HG03565 (cell line): Measurements from ENCODE around the gene LRRFIP1.
"Not testable (repeated sequence)": the region's sequence is repeated elsewhere in the genome, so short reads cannot be mapped to it uniquely, and the experiment has no call there.

Experiments
- ATAC-seq: cut with Tn5 transposase; IDR thresholded peaks from one replicate; pipeline ENCODE4 v1.9.1; 2021; ENCODE audit warnings: mild to moderate bottlenecking, moderate library complexity; ENCODE audit not compliant: unreplicated experiment

Gene LRRFIP1

DNA sequence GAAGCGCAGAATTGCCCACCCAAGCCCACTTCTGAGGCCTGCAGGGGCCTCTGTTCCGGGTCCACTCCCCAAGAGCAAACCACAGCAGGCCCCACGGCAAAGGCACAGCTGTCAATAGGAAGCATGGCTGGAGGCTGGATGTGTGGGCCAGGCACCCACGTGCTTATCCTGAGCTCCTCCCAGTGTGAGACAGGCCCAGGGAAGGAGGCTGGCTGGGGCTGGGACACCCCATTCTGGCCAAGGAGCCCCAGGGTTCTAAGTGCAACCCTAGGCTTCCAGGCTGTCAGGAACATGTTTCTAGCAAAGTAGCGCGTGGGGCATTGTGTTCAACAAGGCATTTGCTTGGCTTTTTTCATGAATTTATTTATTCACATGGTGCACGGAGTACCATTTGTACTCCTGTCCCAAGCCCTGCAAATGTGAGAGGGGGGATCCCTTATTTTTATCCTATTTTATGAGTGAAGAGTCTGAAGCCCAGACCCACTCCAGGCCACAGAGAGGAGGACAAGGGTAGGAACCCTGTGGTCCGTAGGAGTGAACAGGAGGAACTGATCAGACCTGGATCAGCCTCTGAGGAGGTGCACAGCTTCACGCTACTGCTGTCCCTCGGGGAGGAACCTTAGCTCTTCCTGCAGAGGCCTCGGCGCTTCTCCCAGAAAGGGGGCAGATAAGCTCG, 30.7 kb upstream of the LRRFIP1 start:
- ATAC-seq, result no peak

DNA sequence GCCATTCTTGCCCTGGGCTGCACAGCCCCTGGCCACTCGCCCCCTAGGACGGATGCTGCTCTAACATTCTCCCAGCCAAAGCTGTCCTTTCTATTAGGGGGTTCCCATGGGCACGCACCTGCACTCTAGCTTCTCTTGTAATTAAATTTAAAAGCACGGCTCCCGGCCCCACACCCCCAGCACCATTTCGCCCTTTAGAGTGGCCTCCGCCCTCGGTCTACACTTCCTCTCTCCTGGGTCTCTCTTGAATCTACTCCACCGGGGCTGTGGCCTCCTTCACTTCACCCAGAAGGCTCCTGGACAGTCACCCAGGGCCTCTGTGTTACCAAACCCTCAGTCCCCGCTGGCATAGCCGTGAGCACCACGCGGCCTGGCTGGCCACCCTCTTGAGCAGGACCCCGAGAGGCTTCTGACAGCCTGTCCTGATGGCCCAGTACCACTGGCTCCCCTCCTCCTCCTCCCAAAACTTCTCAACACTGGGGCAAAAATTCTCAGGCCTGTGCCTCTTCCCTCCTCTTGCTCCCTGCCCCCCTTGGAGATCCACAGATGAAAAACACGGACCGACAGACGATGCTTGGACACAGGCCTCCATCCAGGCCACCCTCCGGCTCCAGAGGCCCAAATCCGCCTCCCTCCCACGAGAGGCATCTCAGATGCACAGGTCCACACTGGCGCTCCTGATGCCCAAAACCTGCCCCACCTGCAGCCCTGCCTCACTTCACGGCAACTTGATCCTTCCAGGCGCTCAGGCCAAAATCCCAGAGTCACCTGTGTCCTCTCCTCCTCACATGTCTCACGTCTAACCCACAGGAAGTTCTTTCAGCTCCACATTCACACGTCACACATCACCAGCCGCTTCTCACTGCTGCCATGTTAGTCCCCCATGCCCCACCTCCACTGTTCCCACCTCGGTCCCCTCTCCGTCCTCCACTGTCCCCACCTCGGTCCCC, 29.9 kb upstream of the LRRFIP1 start:
- no peak for ATAC-seq

DNA sequence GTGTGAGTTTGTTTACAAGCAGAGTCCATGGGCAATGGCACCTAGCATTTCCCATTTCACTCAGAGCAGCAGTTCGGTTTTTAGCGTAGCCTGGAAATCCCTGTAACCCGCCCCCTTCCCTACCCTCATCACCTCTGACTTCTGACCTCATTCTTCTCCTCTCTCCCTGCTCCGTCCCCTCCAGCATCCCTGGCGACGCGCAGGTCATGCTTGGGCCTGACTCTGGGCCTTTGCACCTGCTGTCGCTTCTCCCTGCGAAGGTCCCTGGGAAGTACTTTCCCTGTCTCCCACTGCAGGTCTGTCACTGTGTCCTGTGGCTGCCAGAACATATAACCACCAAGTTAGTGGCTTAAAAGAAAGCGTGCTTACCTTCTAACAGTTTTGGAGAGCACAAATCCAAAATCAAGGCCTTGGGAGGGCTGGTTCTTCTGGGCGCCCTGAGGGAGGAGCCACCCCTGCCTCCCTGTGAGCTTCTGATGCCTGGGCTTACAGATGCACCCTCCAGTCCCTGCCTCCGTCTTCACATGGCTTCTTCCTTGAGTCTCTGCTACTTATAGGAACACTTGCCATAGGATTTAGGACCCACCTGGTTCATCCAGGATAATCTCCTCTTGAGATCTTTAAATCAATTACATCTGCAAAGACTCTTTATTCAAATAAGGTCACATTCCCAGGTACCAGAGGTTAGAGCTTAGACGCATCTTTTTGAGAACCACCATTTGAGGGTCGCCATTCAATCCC, 28.7 kb upstream of the LRRFIP1 start:
- ATAC-seq, result no peak

DNA sequence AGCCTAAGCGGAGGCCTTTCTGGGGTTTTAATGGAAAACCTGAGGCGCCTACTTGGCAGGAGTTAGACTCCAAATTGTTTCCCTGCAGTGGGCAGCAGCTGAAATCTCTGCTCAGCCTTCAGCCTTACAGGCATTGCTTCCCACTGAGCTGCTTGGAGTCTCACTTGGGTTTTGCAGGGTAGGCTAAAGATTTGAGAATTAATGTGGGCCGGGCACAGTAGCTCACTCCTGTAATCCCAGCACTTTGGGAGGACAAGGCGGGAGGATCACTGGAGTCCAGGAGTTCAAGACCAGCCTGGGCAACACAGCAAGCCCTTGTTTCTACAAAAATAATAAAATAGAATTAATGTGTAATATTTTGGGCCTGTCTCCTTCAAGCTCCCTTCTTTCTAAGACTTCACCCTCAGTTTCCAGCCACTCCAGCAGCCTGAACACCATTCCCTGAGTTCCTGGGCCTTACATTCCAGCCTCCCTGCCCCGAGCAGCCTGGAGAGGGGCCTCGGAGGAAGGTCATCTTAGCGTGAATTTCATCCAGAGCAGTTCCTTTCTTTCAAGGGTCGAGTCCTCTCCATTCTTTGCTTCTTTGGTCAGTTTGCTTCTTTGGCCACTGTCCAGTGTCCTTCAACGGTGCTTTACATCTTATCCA, 27.8 kb upstream of the LRRFIP1 start:
- ATAC-seq, result no peak

DNA sequence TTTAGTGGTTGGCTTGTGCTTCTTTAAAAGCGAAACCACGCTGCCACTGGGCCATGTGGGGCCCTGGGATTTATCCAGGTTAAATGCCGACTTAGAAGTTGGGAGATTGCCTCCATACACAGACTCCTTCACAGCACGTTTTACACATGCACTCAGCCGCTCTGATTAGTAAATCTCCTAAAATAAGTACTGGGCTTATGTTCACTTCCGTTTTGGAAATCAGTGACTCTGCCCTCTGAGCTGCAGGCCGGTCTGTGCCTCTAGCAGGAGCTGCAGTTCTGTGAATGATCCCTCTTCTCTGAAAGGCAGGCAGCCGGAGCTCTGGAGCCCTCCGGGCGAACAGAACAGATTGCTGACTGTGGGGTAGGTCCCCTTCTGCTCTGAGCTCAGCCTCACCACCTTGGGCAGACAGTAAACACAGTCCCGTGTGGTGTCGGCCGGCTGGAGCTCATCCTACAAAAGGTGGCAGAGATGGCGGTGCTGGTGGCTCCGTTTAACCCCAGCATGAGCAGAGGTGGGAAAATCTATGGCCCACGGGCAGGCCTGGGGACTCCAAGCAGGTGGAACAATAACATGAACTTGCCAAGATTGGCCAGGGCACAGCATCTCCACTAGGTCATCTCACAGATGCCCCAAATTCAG, 27.1 kb upstream of the LRRFIP1 start:
- ATAC-seq, result no peak

DNA sequence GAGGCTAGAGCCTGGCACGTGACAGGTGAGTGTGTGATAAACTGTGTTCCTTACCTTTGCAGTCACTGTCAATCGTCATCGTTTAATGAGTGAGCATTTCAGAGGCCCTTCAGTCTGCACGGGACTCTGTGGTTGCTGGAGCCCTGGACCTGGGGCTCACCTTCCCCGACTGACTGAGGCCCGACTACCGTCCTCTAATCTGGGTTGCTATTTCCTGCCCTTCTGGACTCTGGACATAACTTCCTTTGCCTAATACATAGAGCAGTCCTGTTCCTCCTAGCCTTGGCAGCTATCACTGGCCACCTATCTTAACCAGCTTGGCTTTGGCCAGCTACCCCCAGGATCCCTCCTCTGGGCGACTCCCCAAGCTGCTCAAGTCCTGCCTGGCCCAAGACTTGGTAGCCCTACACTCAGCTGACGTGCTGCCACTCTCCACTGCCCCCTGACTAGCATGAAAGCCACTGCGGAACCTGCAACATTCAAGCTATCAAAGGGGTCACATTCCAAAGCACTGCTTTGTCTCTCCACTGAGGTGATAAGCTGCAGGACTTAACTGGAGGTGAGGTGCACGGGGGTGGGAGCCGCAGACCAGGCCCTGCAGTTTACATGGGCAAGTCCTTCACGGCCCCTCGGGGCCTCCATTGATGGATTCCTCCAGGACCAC, 25.8 kb upstream of the LRRFIP1 start:
- ATAC-seq, result no peak

DNA sequence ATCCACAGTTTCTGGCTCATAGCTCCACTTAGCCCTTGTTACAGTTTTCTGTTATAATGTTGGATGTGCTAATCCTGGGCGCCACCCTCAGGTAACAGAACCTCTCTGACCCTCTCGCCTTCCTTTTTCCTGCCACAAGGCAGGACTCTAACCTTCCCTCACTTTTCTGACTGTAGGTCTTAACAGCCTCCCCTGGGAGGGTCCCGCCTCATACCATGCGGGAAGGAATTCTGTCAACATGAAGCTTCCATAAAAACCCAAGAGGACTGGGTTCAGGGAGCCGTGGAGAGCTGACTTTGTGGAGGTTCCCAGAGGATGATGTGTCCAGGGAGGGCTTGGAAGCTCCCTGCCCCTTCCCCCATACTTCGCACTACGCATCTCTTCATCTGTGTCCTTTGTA, 25.0 kb upstream of the LRRFIP1 start:
- no peak for ATAC-seq

DNA sequence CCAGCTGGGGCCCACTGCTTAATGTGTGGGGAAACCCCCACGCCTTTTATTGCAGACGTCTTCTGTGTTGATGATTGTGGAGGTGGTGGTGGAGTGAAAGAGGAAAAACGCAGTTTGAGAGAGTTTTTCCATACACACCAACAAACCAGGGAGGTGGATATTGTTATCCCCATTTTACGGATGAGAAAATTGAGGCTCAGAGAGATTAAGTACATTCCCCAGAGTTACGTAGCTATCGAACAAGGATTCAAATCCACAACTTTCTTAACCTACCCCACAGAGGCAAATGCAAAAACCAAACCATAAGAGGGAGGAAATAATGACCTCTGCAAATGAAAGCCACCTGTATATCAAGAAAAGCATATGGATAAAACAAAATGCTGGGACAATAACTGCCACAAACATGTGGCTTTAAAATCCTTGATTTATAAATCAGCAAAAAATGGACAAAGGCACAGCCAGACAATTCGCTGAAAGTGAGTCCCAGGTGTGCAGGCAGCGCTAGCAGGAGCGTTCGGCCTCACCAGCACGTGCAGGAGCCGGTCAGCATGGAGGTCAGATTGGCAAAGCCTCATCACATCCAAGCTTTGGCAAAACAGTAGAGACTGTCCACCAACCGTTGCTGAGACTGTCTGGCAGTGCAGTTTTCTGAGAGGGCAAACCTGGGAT, 24.2 kb upstream of the LRRFIP1 start:
- no peak for ATAC-seq

DNA sequence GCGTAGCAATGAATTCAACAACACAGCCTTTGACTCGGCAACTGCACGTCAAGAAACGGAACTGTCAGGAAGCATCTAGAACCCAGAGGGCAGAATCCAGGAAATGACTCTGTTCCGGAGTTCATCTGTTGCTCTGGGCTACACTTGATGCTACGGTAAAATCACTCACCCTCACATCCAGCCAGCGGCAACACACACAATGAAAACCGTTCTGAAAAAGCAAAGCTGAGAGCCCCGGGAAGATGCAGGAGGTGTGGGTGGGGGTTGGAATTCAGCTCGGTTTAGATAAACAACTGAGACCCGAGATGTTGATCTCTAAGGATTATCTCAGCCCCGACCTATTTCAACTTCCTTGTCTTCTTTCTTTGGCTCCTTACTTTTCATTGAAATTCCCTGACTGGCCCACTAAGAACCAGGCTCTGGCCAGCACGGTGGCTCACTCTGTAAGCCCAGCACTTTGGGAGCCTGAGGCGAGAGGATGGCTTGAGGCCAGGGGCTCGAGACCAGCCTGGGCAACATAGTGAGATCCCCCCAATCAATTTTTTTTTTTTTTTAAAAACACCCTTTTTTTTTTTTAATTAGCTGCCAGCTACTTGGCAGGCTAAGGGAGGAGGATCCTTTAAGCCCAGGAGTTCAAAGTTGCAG, 23.5 kb upstream of the LRRFIP1 start:
- no peak for ATAC-seq

DNA sequence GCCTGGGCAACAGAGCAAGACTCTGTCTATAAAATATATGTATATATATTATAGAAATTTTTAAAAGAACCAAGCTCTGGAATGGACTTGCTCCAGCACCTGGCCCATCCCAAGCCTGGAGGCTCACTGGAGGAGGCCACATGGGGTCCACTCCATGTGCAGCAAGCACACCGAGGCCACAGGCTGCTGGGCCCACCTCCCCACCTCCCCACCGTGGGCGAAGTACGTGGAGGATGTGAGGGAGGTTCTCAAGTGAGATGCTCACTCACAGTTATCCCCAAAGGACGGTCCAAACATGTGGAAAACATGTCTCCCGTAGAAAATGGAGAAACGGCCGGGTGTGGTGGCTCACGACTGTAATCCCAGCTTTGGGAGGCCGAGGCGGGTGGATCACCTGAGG, 23.0 kb upstream of the LRRFIP1 start:
- ATAC-seq, result no peak

DNA sequence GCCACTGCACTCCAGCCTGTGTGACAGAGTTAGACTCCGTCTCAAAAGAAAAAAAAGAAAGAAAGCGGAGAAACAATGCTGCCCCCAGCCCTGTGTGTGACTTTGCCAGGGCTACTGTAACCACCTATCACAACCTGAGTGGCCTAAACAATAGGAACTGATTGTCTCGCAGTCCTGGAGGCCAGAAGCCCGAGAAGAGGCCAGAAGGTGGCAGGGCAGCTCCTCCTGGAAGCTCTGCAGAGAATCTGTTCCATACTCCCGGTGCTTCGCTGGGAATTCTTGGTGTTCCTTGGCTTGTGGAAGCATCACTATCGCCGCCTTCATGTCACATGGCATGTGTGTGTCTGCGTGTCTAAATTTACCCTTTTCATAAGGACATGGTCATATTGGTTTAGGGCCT, 22.4 kb upstream of the LRRFIP1 start:
- no peak for ATAC-seq

DNA sequence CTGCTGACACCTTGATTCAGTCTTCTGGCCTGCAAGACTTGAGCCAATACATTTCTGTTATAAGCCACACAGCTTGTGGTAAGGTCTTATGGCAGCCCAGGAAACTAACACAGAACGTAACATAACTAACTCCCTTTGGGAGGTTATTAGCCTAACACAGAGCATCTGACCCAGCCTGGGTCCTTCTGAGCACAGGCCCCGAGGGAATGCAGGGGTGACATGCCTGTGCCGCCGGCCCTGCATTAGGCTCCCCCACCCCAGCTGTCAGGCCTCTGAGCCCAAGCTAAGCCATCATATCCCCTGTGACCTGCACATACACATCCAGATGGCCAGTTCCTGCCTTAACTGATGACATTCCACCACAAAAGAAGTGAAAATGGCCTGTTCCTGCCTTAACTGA, 20.9 kb upstream of the LRRFIP1 start:
- not testable (repeated sequence) for ATAC-seq

DNA sequence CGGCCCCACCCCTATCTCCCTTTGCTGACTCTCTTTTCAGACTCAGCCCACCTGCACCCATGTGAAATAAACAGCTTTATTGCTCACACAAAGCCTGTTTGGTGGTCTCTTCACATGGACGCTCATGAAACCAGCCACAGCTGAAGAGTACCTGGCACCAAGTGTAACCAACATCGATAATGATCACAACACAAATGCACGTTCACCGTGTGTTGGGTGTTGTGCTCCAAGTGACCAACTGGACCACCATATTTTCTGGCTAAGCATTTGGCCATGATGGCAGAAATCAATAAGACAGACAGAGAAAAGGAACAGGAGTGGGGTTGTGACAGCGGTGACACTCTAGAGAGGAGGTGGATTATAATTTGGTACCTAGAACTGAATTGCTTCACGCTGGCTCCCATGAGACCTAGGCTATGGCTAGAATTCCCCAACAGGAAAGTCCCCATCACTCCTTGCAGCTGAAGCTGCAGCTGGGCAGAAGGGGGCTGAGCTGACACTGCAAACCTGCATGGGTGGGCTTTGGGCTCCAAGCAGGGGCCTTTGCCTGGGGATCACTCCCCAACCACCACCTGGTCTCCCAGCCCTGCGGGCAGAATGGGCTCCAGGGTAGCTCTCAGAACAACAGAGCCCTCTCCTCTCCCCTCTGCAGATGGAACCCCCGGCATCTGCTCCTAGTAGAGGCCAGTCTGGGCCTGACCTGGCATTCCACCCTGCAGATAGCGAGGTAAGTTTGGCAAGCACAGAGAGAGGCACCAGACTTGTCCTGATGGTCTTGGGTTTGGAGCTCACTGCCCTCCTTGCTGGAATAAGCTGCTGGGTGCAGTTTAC, 14.6 kb upstream of the LRRFIP1 start:
- ATAC-seq, result no peak

DNA sequence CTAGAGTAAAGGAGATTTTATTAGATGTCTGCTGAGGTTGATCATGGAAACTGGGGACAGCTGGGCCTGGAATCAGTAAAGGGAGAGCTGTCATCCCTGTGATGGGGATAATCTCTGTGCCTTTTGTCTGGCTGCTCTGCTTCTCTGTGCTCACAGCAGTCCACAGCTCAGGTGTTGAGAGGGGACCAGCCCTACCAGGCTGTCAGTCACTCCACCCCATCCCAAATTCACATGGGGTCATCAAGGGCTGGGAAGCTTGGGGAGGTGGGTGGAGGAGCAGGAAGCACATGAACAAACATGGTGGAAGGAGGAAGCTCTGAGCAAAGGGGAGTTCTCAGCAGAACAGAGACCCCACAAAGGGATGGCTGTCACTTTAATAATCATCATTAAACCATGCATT, 13.7 kb upstream of the LRRFIP1 start:
- no peak for ATAC-seq

DNA sequence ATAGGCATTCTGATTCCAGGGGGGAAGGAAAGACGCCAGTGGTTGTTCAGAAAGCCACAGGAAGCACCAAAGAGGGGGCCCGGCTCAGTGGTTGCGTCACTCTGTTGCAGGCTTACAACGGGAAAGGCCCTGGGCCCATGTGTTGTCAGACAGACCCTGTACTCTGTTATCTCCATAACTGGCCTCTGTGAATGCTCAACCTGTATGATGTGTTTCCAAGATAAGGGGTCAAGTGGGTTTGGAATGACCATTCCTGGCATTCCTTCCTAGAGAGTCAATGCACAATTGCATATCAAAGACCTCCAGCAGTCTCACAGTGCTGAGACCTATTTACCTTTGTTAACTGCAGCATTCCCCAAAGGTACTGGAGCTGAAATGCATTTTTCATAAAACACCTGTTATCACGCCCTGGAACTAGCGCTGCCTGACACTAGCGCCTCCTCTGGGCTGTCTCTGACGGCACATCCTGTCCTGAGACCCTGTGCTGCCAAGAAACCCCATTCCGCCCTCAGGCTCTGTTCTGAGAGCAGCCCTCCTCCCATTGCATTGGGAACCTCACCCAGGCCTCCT, 13.2 kb upstream of the LRRFIP1 start:
- no peak for ATAC-seq

DNA sequence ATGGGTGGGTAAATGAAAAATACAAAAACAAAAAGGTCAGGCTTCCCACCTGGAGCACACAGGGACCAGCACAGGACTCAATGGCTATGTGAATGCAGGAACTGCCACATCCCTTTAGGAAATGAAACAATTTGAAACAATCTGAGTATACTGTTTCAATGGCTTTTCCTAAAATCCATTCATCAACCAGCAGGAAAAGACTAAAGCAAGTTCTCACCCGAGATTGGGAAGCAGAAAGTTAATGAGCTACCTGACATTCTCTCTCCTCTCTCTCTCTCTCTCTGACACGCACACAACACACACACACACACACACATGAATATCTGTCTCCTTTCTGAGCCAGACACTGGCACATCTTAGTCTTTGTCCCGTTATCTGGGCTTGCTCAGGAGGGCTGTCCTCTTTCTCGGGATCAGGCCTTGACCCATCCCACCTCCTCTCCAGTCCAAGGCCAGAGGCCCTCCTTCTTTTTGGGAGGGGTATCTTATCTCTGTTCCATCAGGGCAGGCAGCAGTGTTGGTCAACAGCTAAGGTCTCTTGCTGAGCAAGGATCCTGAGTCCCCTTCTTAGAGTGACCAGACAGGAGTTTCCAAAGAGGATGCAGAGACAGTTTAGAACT, 11.6 kb upstream of the LRRFIP1 start:
- no peak for ATAC-seq

DNA sequence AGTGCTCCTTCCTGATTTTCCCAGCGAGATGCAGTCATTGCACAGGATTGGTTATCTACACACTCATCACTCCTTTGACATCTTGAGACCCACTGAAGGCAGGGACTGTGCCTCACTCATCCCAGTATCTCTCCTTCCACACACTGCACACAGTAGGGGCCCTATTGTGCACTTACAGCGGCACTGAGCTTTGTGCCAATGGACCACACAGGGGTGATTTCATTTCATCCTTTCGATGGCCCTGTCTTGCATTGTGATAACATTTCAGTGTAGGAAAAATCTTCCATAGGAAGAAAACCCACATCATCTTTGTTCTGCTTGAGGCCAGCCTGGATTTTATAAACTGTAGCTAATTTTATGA, 11.0 kb upstream of the LRRFIP1 start:
- no peak for ATAC-seq
